Measurements from ENCODE around the gene ITM2A. TPM values are rescaled to one million over a fixed set of nuclear protein-coding genes. Genes with fewer than 3 reads are reported as not detected.

The ITM2A gene
- total RNA-seq, 1 experiment from 2014 or later, result 839 TPM

- CTCF ChIA-PET, result no interaction called here
- POLR2A ChIA-PET (ENCODE audit: low non-redundant PET), result no interaction called here
- TSS peak; percentile 37 for BruUV-seq (replicated peaks)
Measured at GRCh38 chrX:79408623-79409322, 41.6 kb upstream of the ITM2A start.

GRCh38 chrX:79400623-79401022 is 33.5 kb upstream of the ITM2A start:
- Histone ChIP-seq H3K9me3 (ENCODE audit: low read depth, low read length, poor library complexity, severe bottlenecking) (peaks cover 3% of the 10 kb centered on the region), H3K27ac (ENCODE audit: low read depth, low read length, poor library complexity, severe bottlenecking) (no peak overlapping the region), H3K4me1 (ENCODE audit: insufficient read depth, low read length, poor library complexity, severe bottlenecking) (no peaks in the 10 kb centered on the region), H3K36me3 (ENCODE audit: insufficient read depth, low read length, poor library complexity, severe bottlenecking) (no peaks in the 10 kb centered on the region), H3K4me3 (ENCODE audit: low read depth, low read length, poor library complexity, severe bottlenecking) (no peak overlapping the region), H3K27me3 (replicated peaks; ENCODE audit: insufficient read depth, low read depth, low read length, poor library complexity) (no peaks in the 10 kb centered on the region)
- ChIA-PET POLR2A (ENCODE audit: low non-redundant PET) (no interaction called here), CTCF (no interaction called here)
- BruUV-seq (replicated peaks), result no TSS peak
- intact Hi-C loops (cut with micrococcal nuclease; ENCODE audit: unreplicated experiment), result no loop called here
- no peak for DNase-seq (ENCODE audit: low spot score)
- no peak for TF ChIP-seq EZH2 (IDR thresholded peaks at IDR 0.05; ENCODE audit: borderline replicate concordance, low read depth, low read length, poor library complexity, severe bottlenecking)
- TF ChIP-seq CTCF (conservative IDR thresholded peaks at IDR 0.05; ENCODE audit: low read depth, low read length), result no peak

More at GRCh38 chrX:79408623-79409322, 41.6 kb upstream of the ITM2A start:
- TF ChIP-seq EZH2 (IDR thresholded peaks at IDR 0.05; ENCODE audit: borderline replicate concordance, low read depth, low read length, poor library complexity, severe bottlenecking), result no peak
- no peak for TF ChIP-seq CTCF (conservative IDR thresholded peaks at IDR 0.05; ENCODE audit: low read depth, low read length)
- Histone ChIP-seq H3K4me1 (ENCODE audit: insufficient read depth, low read length, poor library complexity, severe bottlenecking) (peaks cover 15% of the 10 kb centered on the region), H3K4me3 (ENCODE audit: low read depth, low read length, poor library complexity, severe bottlenecking) (no peak overlapping the region), H3K27me3 (replicated peaks; ENCODE audit: insufficient read depth, low read depth, low read length, poor library complexity) (no peaks in the 10 kb centered on the region), H3K36me3 (ENCODE audit: insufficient read depth, low read length, poor library complexity, severe bottlenecking) (no peaks in the 10 kb centered on the region), H3K27ac (ENCODE audit: low read depth, low read length, poor library complexity, severe bottlenecking) (no peak overlapping the region), H3K9me3 (ENCODE audit: low read depth, low read length, poor library complexity, severe bottlenecking) (peaks cover 4% of the 10 kb centered on the region)
- intact Hi-C loops (cut with micrococcal nuclease; ENCODE audit: unreplicated experiment), result no loop called here
- DNase-seq (ENCODE audit: low spot score), result peak; percentile 21

GRCh38 chrX:79375340-79375739 is 8.2 kb upstream of the ITM2A start:
- H3K4me1 ChIP-seq (ENCODE audit: insufficient read depth, low read length, poor library complexity, severe bottlenecking), result no peaks in the 10 kb centered on the region
- CTCF ChIA-PET, result no interaction called here

More at GRCh38 chrX:79375340-79375739, 8.2 kb upstream of the ITM2A start:
- DNase-seq (ENCODE audit: low spot score), result no peak
- Histone ChIP-seq H3K27ac (ENCODE audit: low read depth, low read length, poor library complexity, severe bottlenecking) (no peak overlapping the region), H3K9me3 (ENCODE audit: low read depth, low read length, poor library complexity, severe bottlenecking) (no peaks in the 10 kb centered on the region), H3K4me3 (ENCODE audit: low read depth, low read length, poor library complexity, severe bottlenecking) (no peak overlapping the region), H3K36me3 (ENCODE audit: insufficient read depth, low read length, poor library complexity, severe bottlenecking) (no peaks in the 10 kb centered on the region), H3K27me3 (replicated peaks; ENCODE audit: insufficient read depth, low read depth, low read length, poor library complexity) (no peaks in the 10 kb centered on the region)
- intact Hi-C loops (cut with micrococcal nuclease; ENCODE audit: unreplicated experiment), result no loop called here
- POLR2A ChIA-PET (ENCODE audit: low non-redundant PET), result no interaction called here
- no TSS peak for BruUV-seq (replicated peaks)
- TF ChIP-seq CTCF (conservative IDR thresholded peaks at IDR 0.05; ENCODE audit: low read depth, low read length), result no peak
- TF ChIP-seq EZH2 (IDR thresholded peaks at IDR 0.05; ENCODE audit: borderline replicate concordance, low read depth, low read length, poor library complexity, severe bottlenecking), result no peak
